Smooth muscle cell (in vitro differentiated cells): Measurements from ENCODE around the gene MRFAP1L1. TPM values are rescaled to one million over a fixed set of nuclear protein-coding genes. Genes with fewer than 3 reads are reported as not detected.

Source experiments
- DNase-seq: peaks from one replicate; lab custom pipeline; 2025; ENCODE audit not compliant: unreplicated experiment; lab: John Stamatoyannopoulos, UW
- H2AFZ ChIP-seq: fragments of 200-600 bp; sonication (generic); 2 replicates; pipeline ENCODE4 v1.6.0; 2016; ENCODE audit warnings: antibody characterized with exemption, low read depth, mild to moderate bottlenecking
- H3F3A ChIP-seq: fragments of 200-600 bp; sonication (generic); 2 replicates; pipeline ENCODE4 v1.6.0; 2017; ENCODE audit warnings: antibody characterized with exemption, low read depth
- H3K27ac ChIP-seq: fragments of 200-600 bp; sonication (generic); 2 replicates; pipeline ENCODE4 v1.5.1; 2016; ENCODE audit warnings: low read depth, mild to moderate bottlenecking
- H3K27me3 ChIP-seq: fragments of 200-600 bp; sonication (generic); 2 replicates; pipeline ENCODE4 v1.6.1; 2016; ENCODE audit warnings: low read depth, mild to moderate bottlenecking
- H3K36me3 ChIP-seq: fragments of 200-600 bp; sonication (generic); 2 replicates; pipeline ENCODE4 v1.5.1; 2016; ENCODE audit warnings: low read depth
- H3K4me1 ChIP-seq: fragments of 200-600 bp; sonication (generic); 2 replicates; pipeline ENCODE4 v1.5.1; 2016; ENCODE audit warnings: low read depth
- H3K4me2 ChIP-seq: fragments of 200-600 bp; sonication (generic); 2 replicates; pipeline ENCODE4 v1.6.0; 2016; ENCODE audit warnings: mild to moderate bottlenecking
- H3K4me3 ChIP-seq: fragments of 200-600 bp; sonication (generic); 2 replicates; pipeline ENCODE4 v1.5.1; 2016; ENCODE audit warnings: mild to moderate bottlenecking
- H3K79me2 ChIP-seq: fragments of 200-600 bp; sonication (generic); 2 replicates; pipeline ENCODE4 v1.6.0; 2016; ENCODE audit warnings: low read depth, mild to moderate bottlenecking
- H3K9ac ChIP-seq: fragments of 200-600 bp; sonication (generic); 2 replicates; pipeline ENCODE4 v1.6.0; 2016; ENCODE audit warnings: low read depth
- H3K9me3 ChIP-seq: fragments of 200-600 bp; sonication (generic); replicated peaks from 2 replicates; pipeline ENCODE4 v1.5.1; 2016; ENCODE audit warnings: low read depth
- H4K20me1 ChIP-seq: fragments of 200-600 bp; sonication (generic); 2 replicates; pipeline ENCODE4 v1.6.0; 2016; ENCODE audit warnings: low read depth
- WGBS: methylation state at CpG from one replicate; pipeline ENCODE4 v1.1.7; 2016; ENCODE audit warnings: low lambda C conversion rate; 5-methylcytosine and 5-hydroxymethylcytosine counted together
- polyA plus RNA-seq: library from polyadenylated mRNA; unstranded; fragments of >200 nt; fragmentation: Nextera tagmentation; extraction: Ambion mirVana; gene quantifications from 2 replicates; pipeline ENCODE4 v1.2.1, GENCODE V29; 2016
- total RNA-seq: library from RNA; depleted of rRNA; stranded (reverse); fragments of >200 nt; gene quantifications from 2 replicates; pipeline ENCODE4 v1.2.3, GENCODE V29; 2014
- TF ChIP-seq, protein P1 (sequence below): fragments of 200-600 bp; sonication (generic); IDR thresholded peaks from 2 replicates; pipeline ENCODE4 v1.5.1; 2017; ENCODE audit warnings: borderline replicate concordance, mild to moderate bottlenecking, antibody characterized with exemption; ENCODE audit not compliant: insufficient read depth, poor library complexity, severe bottlenecking

MRFAP1L1 gene
- total and polyA plus RNA-seq, 2 experiments from 2014 or later, result 48.9 to 67.1 TPM

DNA sequence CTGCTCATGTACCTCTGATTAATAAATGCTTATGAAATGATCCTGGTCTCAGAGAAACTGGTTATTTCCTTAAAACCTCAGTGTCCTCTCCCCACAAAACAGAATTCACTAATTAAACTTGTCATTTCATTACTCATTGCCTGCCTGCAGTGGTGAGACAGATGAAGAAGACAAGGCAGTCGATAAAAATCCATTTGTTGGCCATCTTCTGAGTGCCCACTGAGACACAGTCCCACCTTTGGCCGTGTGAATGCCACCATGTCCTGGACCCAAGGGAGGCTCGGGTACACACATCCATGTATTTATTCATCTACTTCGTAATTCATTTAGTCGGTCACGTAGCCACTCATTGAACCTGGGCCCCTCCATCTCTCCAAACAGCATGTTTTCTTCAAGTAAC lies 12.5 kb downstream of the MRFAP1L1 start:
- H3K27ac ChIP-seq, result no peak overlapping the region
- H3F3A ChIP-seq, result peaks cover 6% of the 10 kb centered on the region
- H3K9ac ChIP-seq, result no peak overlapping the region
- TF ChIP-seq, protein P1, sequence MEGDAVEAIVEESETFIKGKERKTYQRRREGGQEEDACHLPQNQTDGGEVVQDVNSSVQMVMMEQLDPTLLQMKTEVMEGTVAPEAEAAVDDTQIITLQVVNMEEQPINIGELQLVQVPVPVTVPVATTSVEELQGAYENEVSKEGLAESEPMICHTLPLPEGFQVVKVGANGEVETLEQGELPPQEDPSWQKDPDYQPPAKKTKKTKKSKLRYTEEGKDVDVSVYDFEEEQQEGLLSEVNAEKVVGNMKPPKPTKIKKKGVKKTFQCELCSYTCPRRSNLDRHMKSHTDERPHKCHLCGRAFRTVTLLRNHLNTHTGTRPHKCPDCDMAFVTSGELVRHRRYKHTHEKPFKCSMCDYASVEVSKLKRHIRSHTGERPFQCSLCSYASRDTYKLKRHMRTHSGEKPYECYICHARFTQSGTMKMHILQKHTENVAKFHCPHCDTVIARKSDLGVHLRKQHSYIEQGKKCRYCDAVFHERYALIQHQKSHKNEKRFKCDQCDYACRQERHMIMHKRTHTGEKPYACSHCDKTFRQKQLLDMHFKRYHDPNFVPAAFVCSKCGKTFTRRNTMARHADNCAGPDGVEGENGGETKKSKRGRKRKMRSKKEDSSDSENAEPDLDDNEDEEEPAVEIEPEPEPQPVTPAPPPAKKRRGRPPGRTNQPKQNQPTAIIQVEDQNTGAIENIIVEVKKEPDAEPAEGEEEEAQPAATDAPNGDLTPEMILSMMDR, result no peak
- H3K4me2 ChIP-seq, result no peak overlapping the region
- no peak overlapping the region for H3K4me3 ChIP-seq
- no peaks in the 10 kb centered on the region for H3K79me2 ChIP-seq
- DNase-seq, result no peak
- no peaks in the 10 kb centered on the region for H4K20me1 ChIP-seq
- no peaks in the 10 kb centered on the region for H3K36me3 ChIP-seq
- 98% methylated on average over 6 of the region's 6 CpGs for WGBS
- no peaks in the 10 kb centered on the region for H3K4me1 ChIP-seq
- H3K27me3 ChIP-seq, result no peaks in the 10 kb centered on the region
- no peaks in the 10 kb centered on the region for H3K9me3 ChIP-seq
- no peak overlapping the region for H2AFZ ChIP-seq

DNA sequence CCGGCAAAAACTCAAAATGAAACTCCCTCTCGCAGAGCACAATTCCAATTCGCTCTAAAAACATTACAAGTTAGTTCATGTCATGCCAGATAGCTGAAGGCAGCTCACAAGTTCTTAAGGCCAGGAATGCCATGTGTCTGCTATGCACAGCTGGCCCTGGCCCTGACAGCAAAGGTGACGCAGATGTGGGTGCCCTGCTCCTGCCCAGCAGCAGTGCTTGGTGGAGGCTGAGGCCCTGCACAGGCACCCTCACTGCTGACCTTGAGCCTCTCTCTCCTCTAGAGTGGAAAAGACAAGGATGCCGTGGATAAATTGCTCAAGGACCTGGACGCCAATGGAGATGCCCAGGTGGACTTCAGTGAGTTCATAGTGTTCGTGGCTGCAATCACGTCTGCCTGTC lies 13.1 kb downstream of the MRFAP1L1 start:
- TF ChIP-seq, protein P1, result no peak
- no peaks in the 10 kb centered on the region for H3K27me3 ChIP-seq
- no peaks in the 10 kb centered on the region for H3K4me1 ChIP-seq
- no peak overlapping the region for H3K27ac ChIP-seq
- no peak overlapping the region for H3K9ac ChIP-seq
- H3K4me3 ChIP-seq, result no peak overlapping the region
- no peaks in the 10 kb centered on the region for H3K79me2 ChIP-seq
- DNase-seq, result no peak
- no peaks in the 10 kb centered on the region for H3K36me3 ChIP-seq
- no peaks in the 10 kb centered on the region for H3K9me3 ChIP-seq
- peaks cover 6% of the 10 kb centered on the region for H3F3A ChIP-seq
- H2AFZ ChIP-seq, result no peak overlapping the region
- 94% methylated on average over 8 of the region's 8 CpGs for WGBS
- H3K4me2 ChIP-seq, result no peak overlapping the region
- no peaks in the 10 kb centered on the region for H4K20me1 ChIP-seq

DNA sequence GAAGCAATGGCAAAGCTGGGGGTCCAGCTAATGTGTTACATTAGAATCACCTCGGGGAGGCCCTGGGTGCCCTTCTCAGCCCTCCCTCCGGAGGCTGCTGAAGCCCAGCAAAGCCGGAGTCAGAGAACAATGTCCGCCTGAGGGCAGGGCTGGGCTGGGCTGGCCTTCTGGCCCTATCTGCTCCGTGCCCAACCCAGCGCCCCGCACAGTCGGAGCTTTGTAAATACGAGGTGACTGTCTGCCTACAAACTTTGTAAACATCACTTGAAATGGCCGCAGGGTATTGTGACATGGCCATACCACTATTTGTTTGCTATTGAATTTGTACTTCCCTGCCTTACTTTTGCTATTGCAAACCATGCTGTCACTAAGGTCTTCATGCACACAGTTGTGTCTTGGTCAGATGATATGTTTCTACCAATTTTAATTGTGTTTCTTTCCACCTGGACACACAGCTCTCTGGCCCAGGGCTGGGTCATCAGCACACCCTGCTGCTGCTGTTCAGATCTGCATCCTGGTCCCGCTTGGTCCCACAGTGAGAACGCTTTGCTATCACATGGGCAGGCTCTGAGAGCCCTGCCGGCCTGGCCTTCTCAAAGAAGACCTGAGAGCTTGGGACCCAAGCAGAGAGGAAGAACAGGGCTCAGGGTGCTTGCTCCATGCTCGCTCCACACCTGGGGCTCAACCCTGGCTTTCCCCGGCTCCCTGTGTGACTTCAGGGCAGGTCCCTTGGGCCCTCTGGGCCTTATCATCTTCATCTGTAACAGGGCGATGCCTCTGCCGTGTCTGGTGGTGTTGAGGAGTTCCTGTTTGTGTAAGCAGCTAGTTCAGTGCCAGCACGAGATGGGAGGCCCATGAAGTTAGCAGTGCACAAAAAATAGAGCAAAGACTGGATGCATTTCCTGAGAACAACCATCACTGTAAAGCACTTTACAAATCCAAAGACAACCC lies 13.7 kb downstream of the MRFAP1L1 start:
- TF ChIP-seq, protein P1, result no peak
- Histone ChIP-seq H3K4me1 (no peaks in the 10 kb centered on the region), H3K9ac (no peak overlapping the region), H3F3A (peaks cover 6% of the 10 kb centered on the region), H3K79me2 (no peaks in the 10 kb centered on the region), H3K27ac (peak overlapping the region; percentile 22), H2AFZ (no peak overlapping the region), H4K20me1 (no peaks in the 10 kb centered on the region), H3K36me3 (no peaks in the 10 kb centered on the region), H3K27me3 (no peaks in the 10 kb centered on the region), H3K9me3 (no peaks in the 10 kb centered on the region), H3K4me3 (no peak overlapping the region), H3K4me2 (no peak overlapping the region)
- no peak for DNase-seq
- 73% methylated on average over 18 of the region's 18 CpGs for WGBS
